Progenitor cell of endocrine pancreas (in vitro differentiated cells): ENCODE data around the gene PLAGL1. TPM values are rescaled to one million over a fixed set of nuclear protein-coding genes. Genes with fewer than 3 reads are reported as not detected.
A peak's percentile ranks its signal among the peaks of the same experiment; 100 is the strongest.

Experiments used
- DNase-seq: peaks from one replicate; pipeline ENCODE4 v3.0.0; 2021; ENCODE audit warnings: low spot score; ENCODE audit not compliant: unreplicated experiment
- H3K27ac Mint-ChIP-seq: 2 replicates; pipeline ENCODE4 v1.8.0; 2021; ENCODE audit warnings: mild to moderate bottlenecking, moderate library complexity, mixed read lengths
- H3K27me3 Mint-ChIP-seq: 2 replicates; pipeline ENCODE4 v1.8.0; 2021; ENCODE audit warnings: mixed read lengths
- H3K36me3 Mint-ChIP-seq: 2 replicates; pipeline ENCODE4 v1.8.0; 2022; ENCODE audit warnings: mixed read lengths; ENCODE audit not compliant: insufficient read depth
- H3K4me1 Mint-ChIP-seq: 2 replicates; pipeline ENCODE4 v1.8.0; 2021; ENCODE audit warnings: low read depth, mixed read lengths
- H3K4me3 Mint-ChIP-seq: 2 replicates; pipeline ENCODE4 v1.8.0; 2021; ENCODE audit warnings: low read depth, mild to moderate bottlenecking, moderate library complexity, mixed read lengths
- H3K9me3 Mint-ChIP-seq: 2 replicates; pipeline ENCODE4 v1.8.0; 2021; ENCODE audit warnings: low read depth, mixed read lengths
- total RNA-seq: library from RNA; stranded (reverse); gene quantifications from 2 replicates; pipeline ENCODE4 v1.2.1, GENCODE V29; 2021
- TF ChIP-seq, protein P1 (sequence below): fragments of 200-600 bp; sonication (generic); IDR thresholded peaks from one replicate; pipeline ENCODE4 v1.5.0; 2021; ENCODE audit warnings: antibody characterized with exemption, mild to moderate bottlenecking; ENCODE audit not compliant: unreplicated experiment

PLAGL1 gene
- total RNA-seq, 1 donor from 2014 or later = 23.7 TPM

DNA sequence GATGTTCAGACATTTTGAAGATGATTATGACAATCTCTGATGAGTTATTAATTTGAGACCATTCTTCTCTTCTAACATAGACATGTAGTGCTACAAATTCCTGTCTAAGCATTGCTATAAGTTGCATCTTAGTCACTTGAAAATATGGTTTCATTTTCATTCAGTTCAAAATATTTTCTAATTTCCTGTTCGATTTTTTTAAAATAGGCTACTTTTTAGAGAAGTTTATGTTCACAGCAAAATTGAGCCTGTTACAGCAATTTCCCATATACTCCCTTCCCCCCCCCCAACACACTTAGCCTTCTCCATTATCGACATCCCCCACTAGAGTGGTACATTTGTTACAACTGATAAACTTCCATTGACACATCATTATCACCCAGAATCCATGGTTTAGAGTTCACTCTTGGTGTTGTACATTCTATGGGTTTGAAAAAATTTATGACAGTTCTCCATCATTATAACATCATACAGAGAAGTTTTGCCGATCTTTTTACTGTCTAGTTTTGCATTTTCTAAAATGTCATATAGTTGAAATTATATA lies 31.2 kb downstream of the PLAGL1 start:
- TF ChIP-seq, protein P1, sequence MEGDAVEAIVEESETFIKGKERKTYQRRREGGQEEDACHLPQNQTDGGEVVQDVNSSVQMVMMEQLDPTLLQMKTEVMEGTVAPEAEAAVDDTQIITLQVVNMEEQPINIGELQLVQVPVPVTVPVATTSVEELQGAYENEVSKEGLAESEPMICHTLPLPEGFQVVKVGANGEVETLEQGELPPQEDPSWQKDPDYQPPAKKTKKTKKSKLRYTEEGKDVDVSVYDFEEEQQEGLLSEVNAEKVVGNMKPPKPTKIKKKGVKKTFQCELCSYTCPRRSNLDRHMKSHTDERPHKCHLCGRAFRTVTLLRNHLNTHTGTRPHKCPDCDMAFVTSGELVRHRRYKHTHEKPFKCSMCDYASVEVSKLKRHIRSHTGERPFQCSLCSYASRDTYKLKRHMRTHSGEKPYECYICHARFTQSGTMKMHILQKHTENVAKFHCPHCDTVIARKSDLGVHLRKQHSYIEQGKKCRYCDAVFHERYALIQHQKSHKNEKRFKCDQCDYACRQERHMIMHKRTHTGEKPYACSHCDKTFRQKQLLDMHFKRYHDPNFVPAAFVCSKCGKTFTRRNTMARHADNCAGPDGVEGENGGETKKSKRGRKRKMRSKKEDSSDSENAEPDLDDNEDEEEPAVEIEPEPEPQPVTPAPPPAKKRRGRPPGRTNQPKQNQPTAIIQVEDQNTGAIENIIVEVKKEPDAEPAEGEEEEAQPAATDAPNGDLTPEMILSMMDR = no peak
- H3K27ac Mint-ChIP-seq = no peak overlapping the region
- H3K9me3 Mint-ChIP-seq = peaks cover 7% of the 10 kb centered on the region
- H3K36me3 Mint-ChIP-seq = no peaks in the 10 kb centered on the region
- no peak overlapping the region for H3K4me3 Mint-ChIP-seq
- H3K4me1 Mint-ChIP-seq = peaks cover 25% of the 10 kb centered on the region
- DNase-seq = no peak
- H3K27me3 Mint-ChIP-seq = peaks cover 13% of the 10 kb centered on the region

DNA sequence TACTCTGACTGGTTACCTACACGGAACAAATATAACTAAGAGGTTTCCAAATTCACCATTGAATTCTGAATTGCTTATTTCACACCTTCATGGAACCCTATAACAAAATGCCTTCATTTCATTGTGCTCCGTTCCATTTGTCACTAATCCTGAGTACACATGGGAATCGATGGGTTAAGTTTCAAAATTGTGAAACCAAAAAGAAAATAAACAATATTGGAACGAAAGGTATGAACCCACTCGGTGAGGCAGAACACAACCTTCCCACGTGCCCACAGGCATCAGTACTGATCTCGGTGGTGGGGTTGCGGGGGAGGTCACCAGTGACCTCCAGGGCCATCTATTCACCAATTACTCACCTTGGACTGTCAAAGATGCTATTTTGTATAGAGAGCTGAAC lies 34.0 kb downstream of the PLAGL1 start:
- Mint-ChIP-seq H3K27me3 (peaks cover 13% of the 10 kb centered on the region), H3K4me1 (peaks cover 53% of the 10 kb centered on the region), H3K36me3 (no peaks in the 10 kb centered on the region), H3K4me3 (no peak overlapping the region), H3K27ac (no peak overlapping the region), H3K9me3 (no peaks in the 10 kb centered on the region)
- DNase-seq = no peak
- TF ChIP-seq, protein P1 = no peak

DNA sequence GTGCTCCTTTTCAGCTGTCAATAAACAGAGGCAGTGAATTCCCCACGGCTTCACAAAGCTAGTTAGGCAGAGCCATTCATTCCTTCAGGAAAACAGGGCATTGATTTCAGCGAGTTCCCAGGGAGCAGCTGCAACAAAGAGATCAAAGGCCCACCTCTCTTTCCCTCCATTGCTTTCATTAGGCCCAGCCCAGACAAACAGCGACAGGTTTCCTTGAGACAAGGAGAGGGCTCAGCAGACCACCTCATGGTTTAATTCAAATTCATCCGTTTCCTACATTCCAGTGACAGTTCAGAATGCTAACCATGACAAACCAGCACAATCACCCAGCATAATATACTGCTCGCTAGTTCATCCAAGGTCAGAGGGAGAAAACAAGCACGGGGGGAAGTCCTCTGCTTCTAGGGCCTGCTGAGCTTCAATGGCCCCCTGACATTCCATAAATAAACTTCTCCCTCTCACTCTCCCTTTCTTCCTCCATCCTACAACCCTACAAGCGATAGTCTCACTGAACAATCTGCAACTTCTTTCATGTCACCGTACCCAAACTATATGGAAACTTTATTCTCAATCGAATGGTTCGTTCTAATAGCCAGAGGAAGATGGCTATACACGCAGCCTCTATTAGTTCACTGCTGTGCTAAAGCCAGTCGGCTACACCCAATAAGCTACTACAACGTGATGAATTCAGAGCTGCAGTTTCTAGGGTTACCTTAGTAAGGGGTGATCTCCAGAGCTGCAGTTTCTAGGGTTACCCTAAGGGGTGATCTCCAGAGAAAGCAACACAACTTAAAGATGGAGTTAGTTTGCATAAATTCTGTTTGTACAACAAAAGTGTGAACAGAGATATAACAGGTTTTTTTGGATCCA lies 34.7 kb downstream of the PLAGL1 start:
- no peak for DNase-seq
- peak overlapping the region; percentile 13 for H3K4me3 Mint-ChIP-seq
- H3K36me3 Mint-ChIP-seq = no peaks in the 10 kb centered on the region
- no peaks in the 10 kb centered on the region for H3K9me3 Mint-ChIP-seq
- peak overlapping the region; percentile 95 for H3K27ac Mint-ChIP-seq
- peaks cover 13% of the 10 kb centered on the region for H3K27me3 Mint-ChIP-seq
- TF ChIP-seq, protein P1 = no peak
- peaks cover 55% of the 10 kb centered on the region for H3K4me1 Mint-ChIP-seq

DNA sequence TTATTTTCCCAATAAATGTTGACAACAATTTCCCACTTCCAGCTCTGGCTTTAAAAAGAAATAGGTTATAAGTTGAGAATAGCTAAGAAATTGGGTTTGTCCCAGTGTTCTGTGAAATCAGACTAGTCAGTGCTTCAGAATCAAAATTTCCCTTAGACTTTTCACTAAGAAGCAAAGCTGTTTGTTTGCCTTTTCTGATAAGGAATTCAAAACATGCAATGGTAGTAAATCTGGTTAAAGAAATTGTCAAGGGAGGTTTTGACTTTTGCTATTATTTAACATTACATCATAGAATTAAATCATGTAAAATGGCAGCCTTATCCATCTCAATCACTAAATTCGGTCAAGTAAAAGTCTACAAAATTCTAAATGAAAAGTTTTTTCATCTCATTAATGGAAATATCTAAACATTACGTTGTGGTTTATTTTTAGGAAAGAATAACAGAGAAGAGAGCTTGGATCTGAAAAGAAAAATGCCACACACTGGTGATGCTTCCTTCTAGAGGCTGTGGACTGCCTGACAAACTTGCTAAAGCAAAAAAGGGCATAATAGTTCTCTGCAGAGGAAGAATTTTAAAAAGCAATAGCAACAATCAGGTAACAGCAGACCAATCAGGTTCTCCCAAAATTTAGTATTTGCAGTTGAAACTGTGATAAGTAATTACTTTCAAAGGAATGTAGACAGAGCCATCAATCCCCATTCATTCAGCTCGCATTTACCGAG lies 36.4 kb downstream of the PLAGL1 start:
- Mint-ChIP-seq H3K27ac (peak overlapping the region; percentile 65), H3K4me1 (peaks cover 59% of the 10 kb centered on the region), H3K4me3 (peak overlapping the region; percentile 26), H3K27me3 (peaks cover 18% of the 10 kb centered on the region), H3K36me3 (no peaks in the 10 kb centered on the region), H3K9me3 (no peaks in the 10 kb centered on the region)
- TF ChIP-seq, protein P1 = no peak
- DNase-seq = no peak
